ENCODE results near the gene C12orf56. TPM values are rescaled to one million over a fixed set of nuclear protein-coding genes. Genes with fewer than 3 reads are reported as not detected.

The C12orf56 gene
- polyA plus RNA-seq, 1 experiment = 0.22 TPM

GRCh38 chr12:64284256-64284655 lies 106.3 kb downstream of the C12orf56 start:
- ChIA-PET CTCF (interaction anchor here (1.3 kb wide), 1 partner anchor 458 kb away, joined by 3 read pairs; no protein-coding TSS in a partner anchor), POLR2A (no interaction called here)
- Histone ChIP-seq H3K9me3 (ENCODE audit: control insufficient read depth, insufficient read depth, low read length) (no peaks in the 10 kb centered on the region), H3K4me3 (ENCODE audit: low read depth, low read length) (no peak overlapping the region), H3K27me3 (ENCODE audit: control insufficient read depth, insufficient read depth, low read length) (peaks cover 3% of the 10 kb centered on the region), H3K27ac (ENCODE audit: low read depth, low read length) (no peak overlapping the region)
- TF ChIP-seq, protein P1, sequence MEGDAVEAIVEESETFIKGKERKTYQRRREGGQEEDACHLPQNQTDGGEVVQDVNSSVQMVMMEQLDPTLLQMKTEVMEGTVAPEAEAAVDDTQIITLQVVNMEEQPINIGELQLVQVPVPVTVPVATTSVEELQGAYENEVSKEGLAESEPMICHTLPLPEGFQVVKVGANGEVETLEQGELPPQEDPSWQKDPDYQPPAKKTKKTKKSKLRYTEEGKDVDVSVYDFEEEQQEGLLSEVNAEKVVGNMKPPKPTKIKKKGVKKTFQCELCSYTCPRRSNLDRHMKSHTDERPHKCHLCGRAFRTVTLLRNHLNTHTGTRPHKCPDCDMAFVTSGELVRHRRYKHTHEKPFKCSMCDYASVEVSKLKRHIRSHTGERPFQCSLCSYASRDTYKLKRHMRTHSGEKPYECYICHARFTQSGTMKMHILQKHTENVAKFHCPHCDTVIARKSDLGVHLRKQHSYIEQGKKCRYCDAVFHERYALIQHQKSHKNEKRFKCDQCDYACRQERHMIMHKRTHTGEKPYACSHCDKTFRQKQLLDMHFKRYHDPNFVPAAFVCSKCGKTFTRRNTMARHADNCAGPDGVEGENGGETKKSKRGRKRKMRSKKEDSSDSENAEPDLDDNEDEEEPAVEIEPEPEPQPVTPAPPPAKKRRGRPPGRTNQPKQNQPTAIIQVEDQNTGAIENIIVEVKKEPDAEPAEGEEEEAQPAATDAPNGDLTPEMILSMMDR (IDR thresholded peaks at IDR 0.05; ENCODE audit: low read depth, low read length) = no peak
- DNase-seq (ENCODE audit: low read depth, low spot score) = no peak

- Histone ChIP-seq H3K27me3 (ENCODE audit: control insufficient read depth, insufficient read depth, low read length) (peaks cover 8% of the 10 kb centered on the region), H3K9me3 (ENCODE audit: control insufficient read depth, insufficient read depth, low read length) (no peaks in the 10 kb centered on the region), H3K27ac (ENCODE audit: low read depth, low read length) (no peak overlapping the region), H3K4me3 (ENCODE audit: low read depth, low read length) (no peak overlapping the region)
- ChIA-PET POLR2A (no interaction called here), CTCF (no interaction called here)
- DNase-seq (ENCODE audit: low read depth, low spot score) = no peak
- TF ChIP-seq, protein P1 (IDR thresholded peaks at IDR 0.05; ENCODE audit: low read depth, low read length) = no peak
Measured at GRCh38 chr12:64278421-64278820, 112.1 kb downstream of the C12orf56 start.

- TF ChIP-seq, protein P1 (IDR thresholded peaks at IDR 0.05; ENCODE audit: low read depth, low read length) = peak; percentile 39
- H3K27ac ChIP-seq (ENCODE audit: low read depth, low read length) = no peak overlapping the region
- DNase-seq (ENCODE audit: low read depth, low spot score) = no peak
- ChIA-PET CTCF (no interaction called here), POLR2A (no interaction called here)
- no peak overlapping the region for H3K4me3 ChIP-seq (ENCODE audit: low read depth, low read length)
- no peaks in the 10 kb centered on the region for H3K9me3 ChIP-seq (ENCODE audit: control insufficient read depth, insufficient read depth, low read length)
- H3K27me3 ChIP-seq (ENCODE audit: control insufficient read depth, insufficient read depth, low read length) = peaks cover 7% of the 10 kb centered on the region
Measured at GRCh38 chr12:64273527-64274403, 116.8 kb downstream of the C12orf56 start.

- Histone ChIP-seq H3K27me3 (ENCODE audit: control insufficient read depth, insufficient read depth, low read length) (peaks cover 7% of the 10 kb centered on the region), H3K4me3 (ENCODE audit: low read depth, low read length) (no peak overlapping the region), H3K27ac (ENCODE audit: low read depth, low read length) (no peak overlapping the region), H3K9me3 (ENCODE audit: control insufficient read depth, insufficient read depth, low read length) (no peaks in the 10 kb centered on the region)
- CTCF ChIA-PET = no interaction called here
- POLR2A ChIA-PET = no interaction called here
- TF ChIP-seq, protein P1 (IDR thresholded peaks at IDR 0.05; ENCODE audit: low read depth, low read length) = no peak
- no peak for DNase-seq (ENCODE audit: low read depth, low spot score)
Measured at GRCh38 chr12:64270411-64270810, 120.1 kb downstream of the C12orf56 start.

- H3K27ac ChIP-seq (ENCODE audit: low read depth, low read length) = no peak overlapping the region
- TF ChIP-seq, protein P1 (IDR thresholded peaks at IDR 0.05; ENCODE audit: low read depth, low read length) = no peak
- ChIA-PET POLR2A (no interaction called here), CTCF (interaction anchor here (0.7 kb wide), 1 partner anchor 411 kb away, joined by 5 read pairs; no protein-coding TSS in a partner anchor)
- DNase-seq (ENCODE audit: low read depth, low spot score) = no peak
- H3K27me3 ChIP-seq (ENCODE audit: control insufficient read depth, insufficient read depth, low read length) = peaks cover 7% of the 10 kb centered on the region
- H3K4me3 ChIP-seq (ENCODE audit: low read depth, low read length) = no peak overlapping the region
- no peaks in the 10 kb centered on the region for H3K9me3 ChIP-seq (ENCODE audit: control insufficient read depth, insufficient read depth, low read length)
Measured at GRCh38 chr12:64269161-64269560, 121.4 kb downstream of the C12orf56 start.

All from AG04450 (cell line).